GM18502 (cell line): ENCODE results near the gene TRPV2.
"Not testable (repeated sequence)": the region's sequence is repeated elsewhere in the genome, so short reads cannot be mapped to it uniquely, and the experiment has no call there.

Experiments
- ATAC-seq: cut with Tn5 transposase; IDR thresholded peaks from one replicate; pipeline ENCODE4 v1.9.1; 2021; ENCODE audit warnings: mild to moderate bottlenecking; ENCODE audit not compliant: unreplicated experiment, poor library complexity

Gene TRPV2

DNA sequence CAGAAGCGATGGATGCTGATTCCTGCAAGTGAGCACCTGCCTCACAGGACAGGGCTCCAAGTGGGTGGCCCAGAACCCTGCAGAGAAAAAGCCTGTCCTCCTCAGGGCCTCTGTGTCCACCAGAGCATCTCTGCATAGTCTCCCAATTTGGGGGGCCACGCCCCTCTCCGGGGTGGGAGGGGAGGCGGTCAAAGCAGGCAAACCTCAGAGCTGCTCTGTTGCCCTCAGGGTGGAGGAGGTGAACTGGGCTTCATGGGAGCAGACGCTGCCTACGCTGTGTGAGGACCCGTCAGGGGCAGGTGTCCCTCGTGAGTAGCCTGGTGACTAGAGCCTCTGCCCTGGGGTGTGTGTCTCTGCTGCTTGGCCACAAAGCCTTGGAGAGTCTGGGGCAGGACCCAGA, 19.3 kb downstream of the TRPV2 start:
- no peak for ATAC-seq

- ATAC-seq = no peak
These were observed 20.8 kb downstream of the TRPV2 start for GRCh38 chr17:16435925-16436886.

DNA sequence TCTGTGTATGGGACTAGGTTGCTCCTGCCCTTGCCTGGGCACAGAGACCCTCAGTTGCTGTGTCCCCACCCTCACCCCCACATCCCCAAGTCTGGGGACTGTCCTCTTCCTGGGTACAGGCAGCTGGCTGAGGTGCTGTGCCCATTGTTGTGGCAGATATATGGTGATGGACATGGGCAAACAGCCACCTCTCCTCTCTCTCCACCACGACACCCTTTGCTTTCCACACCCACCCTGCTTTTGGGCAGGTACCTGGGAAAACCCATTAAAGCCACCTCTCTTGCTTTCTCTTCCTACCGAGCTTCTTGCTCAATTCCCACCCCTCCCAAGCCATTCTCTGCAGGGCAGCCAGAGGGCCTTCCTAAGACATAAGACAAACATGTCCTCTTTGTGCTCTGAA, 21.7 kb downstream of the TRPV2 start:
- no peak for ATAC-seq

GRCh38 chr17:16438173-16438556, 22.8 kb downstream of the TRPV2 start:
- no peak for ATAC-seq

GRCh38 chr17:16438557-16439302, 23.4 kb downstream of the TRPV2 start:
- peak; percentile 77 for ATAC-seq

DNA sequence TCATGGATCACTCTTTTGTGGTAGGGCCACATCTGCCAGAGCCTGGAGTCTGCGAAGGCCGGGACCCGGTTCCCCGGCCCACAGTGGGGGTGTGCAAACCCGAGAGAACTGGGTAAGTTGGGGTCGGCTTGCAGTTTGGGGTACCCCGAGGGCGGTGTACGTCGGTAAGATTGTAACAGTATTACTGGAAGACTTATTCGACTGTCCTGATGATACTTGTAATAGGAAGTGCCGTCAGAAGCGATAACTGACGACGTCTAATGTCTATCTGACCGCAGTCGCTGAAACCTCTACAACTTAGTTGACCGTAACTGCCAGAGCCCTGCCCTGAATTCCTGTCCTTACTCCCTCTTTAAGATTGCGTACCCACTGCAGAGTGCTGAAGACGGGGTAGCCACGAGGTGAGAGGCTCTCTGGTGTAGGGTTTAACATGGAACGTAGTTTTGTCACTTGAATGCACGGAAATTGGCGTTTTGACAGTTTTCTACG, 24.0 kb downstream of the TRPV2 start:
- peak; percentile 5 for ATAC-seq

DNA sequence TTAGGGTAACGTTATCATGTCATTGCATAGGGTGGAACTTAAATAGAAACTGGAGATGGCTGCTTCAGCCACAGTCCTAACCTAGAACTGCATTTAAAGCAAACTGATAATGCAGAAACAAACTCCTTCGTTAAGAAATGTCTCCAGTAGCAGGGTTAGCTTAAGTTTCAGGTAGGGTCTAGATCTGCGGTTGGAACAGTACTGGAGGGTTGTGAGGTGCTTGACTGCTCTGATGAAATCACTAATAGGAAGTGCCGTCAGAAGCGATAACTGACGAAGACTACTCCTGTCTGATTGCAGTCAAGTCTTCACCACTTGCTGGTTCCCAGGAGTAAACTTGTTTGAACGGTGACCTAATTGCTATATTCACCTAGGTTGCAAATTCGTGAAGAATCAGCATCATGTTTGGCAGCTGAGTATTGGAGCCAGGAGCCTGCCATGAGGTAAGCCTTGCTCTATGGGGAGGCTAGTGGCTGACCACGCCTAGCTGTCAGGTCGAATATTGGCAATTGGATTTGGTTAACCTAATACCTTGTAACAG, 24.5 kb downstream of the TRPV2 start:
- ATAC-seq = no peak

- ATAC-seq = not testable (repeated sequence)
These were observed 25.0 kb downstream of the TRPV2 start for GRCh38 chr17:16440354-16440753.

DNA sequence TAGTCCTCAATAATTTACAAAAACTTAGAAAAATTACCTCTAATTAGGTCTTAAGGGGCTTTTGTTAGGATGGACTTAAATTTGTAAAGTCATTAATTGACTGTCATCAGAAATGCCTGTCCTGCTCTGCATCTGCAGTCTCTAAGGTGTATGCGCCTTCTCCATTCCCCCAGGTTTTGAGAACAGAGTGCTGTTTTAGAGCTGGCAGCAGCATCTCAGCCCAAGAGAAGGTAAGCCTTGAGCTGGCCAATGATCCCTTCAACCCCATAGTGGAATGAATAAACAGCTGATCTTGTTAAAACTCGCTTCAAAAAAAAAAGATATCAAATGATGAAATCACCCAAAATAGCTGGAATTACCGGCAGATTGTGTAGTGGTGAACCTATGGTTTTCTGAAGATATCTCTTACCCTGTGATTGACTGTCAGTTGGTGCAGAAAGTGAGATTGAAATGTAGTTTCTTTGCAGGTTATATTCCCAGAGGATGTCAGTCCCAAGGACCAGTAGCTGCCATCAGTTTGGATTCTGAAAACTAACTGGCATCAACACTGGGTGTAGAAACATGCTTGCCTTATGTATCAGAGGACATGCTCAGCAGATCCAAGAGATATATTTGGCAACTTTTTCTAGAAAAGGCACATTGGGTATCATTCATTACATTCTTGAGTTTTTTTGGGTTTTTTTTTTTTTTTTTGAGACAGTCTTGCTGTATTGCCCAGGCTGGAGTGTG, 25.7 kb downstream of the TRPV2 start:
- no peak for ATAC-seq

GRCh38 chr17:16442141-16442540, 26.8 kb downstream of the TRPV2 start:
- ATAC-seq = no peak

- ATAC-seq = no peak
These were observed 27.5 kb downstream of the TRPV2 start for GRCh38 chr17:16442594-16443510.

DNA sequence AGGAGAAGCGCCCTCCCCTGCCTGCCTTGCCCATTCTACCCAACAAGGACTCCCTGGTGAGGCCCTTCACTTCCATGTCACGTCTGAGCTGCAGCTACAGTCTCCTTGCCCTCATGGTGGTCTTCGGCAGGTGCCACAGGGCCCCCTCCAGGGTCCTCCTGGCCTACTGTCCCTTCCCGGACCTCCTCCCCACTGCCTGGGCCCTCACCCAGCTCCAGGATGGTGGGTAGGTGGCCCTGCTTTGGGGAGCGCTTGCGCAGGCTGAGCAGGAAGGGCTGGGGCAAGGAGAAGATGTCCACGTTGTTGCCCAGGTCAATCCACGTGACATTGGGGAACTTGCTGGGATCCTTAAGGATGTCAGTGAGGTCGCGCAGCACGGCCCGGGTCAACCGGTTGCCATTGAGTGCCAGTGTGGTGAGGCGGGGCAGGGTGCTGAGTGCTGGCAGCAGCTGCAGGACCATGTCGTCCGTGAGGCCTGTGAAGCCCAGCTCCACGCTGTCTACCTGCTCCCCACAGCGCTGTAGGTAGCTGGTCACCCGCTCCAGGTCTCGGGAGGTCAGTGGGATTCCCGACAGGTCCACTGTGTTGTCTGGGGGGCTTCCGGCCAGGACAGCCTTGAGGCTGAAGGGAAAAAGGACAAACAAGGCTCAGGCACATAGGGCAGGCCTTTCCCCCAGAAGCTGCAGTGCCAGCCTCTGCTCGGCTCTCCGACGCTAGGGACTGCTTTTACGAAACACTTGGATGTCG, 28.3 kb downstream of the TRPV2 start:
- ATAC-seq = no peak

DNA sequence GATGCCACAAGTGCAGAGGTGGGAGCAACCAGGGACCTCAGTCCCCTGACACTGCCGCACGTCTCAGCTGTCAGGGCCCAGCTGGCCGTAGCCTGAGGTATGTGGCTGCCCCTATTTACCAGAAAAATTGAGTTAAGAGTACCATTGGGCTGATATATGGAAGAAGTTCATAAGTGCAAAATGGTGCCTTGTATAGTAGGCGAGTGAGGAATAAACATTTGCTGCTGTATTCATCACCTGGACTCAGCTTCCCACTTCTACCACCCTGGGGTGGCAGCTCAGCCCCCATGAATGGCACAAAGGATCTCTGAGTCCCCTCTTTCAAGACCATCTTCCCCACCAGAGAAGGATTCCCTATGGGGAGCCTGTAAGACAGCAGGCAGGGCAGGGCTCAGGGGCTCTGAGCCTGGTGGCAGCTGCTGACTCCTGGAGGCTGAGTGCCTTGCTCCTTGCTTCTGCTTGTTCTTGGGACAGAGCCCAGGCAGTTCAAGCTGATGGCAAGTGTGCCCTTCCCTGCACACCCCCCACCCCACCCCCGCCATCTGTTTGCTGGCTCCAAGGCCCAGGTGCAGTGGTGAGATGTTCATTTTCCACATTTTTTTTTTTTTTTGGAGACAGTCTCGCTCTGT, 29.0 kb downstream of the TRPV2 start:
- ATAC-seq = no peak

DNA sequence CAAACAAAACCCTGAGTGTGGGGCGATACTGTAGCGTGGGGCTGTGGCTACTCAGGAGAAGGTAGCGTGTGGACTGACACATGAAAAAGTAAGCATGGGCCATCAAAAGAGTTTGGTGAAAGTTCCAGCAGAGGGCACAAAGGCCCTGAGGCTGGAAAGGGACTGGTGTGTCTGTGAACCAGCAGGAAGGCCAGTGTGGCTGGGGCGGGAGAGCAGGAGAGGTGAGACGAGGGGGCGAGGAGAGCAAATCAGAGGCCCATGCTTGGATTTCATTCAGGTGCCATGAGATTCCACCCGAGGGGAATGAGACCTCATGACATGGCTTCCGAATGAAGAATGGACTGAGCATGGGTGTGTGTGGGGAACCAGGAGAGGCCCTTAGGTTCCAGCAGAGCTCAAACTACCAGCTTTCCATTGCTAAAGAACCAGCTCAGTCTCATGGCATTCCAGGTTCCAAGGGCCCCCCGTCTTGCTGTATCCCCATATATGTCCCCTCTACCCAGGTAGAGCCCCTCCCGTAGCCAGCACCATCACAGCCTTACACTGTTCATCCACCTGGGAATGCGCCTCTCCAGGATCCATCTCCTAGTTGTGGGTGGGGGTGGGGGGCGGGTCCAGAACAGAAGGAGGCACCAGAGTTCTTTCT, 31.1 kb downstream of the TRPV2 start:
- ATAC-seq = no peak

GRCh38 chr17:16447676-16448075, 32.3 kb downstream of the TRPV2 start:
- no peak for ATAC-seq

- ATAC-seq = no peak
These were observed 33.1 kb downstream of the TRPV2 start for GRCh38 chr17:16448490-16448889.

DNA sequence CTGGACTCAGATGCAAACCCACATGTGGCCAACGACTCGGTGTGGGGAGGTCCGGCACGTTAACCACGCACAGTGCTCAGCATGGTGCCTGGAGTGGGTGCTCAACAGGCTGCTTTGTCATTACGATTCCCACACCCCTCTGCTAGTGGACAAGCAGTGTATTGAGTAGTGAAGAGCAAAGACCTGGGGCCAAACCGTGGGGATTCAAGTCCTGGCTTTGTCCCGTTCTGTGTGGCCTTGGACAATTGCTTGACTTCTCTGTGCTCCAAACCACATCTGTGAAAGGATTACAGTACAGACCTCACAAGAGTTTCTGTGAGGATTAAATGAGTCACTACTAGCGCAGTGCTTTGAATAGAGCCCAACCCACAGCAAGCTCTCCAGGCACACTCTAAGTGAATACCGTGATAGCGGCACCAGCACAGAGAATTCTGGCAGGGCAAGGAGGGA, 33.8 kb downstream of the TRPV2 start:
- no peak for ATAC-seq

- no peak for ATAC-seq
These were observed 34.7 kb downstream of the TRPV2 start for GRCh38 chr17:16450028-16450427.
